GM19463 (cell line): Measurements from ENCODE around the gene KCNK10.

ENCODE experiments used
- ATAC-seq: cut with Tn5 transposase; IDR thresholded peaks from one replicate; pipeline ENCODE4 v1.9.1; 2021; ENCODE audit warnings: mild to moderate bottlenecking, moderate library complexity; ENCODE audit not compliant: unreplicated experiment

The KCNK10 gene, protein sequence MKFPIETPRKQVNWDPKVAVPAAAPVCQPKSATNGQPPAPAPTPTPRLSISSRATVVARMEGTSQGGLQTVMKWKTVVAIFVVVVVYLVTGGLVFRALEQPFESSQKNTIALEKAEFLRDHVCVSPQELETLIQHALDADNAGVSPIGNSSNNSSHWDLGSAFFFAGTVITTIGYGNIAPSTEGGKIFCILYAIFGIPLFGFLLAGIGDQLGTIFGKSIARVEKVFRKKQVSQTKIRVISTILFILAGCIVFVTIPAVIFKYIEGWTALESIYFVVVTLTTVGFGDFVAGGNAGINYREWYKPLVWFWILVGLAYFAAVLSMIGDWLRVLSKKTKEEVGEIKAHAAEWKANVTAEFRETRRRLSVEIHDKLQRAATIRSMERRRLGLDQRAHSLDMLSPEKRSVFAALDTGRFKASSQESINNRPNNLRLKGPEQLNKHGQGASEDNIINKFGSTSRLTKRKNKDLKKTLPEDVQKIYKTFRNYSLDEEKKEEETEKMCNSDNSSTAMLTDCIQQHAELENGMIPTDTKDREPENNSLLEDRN

DNA sequence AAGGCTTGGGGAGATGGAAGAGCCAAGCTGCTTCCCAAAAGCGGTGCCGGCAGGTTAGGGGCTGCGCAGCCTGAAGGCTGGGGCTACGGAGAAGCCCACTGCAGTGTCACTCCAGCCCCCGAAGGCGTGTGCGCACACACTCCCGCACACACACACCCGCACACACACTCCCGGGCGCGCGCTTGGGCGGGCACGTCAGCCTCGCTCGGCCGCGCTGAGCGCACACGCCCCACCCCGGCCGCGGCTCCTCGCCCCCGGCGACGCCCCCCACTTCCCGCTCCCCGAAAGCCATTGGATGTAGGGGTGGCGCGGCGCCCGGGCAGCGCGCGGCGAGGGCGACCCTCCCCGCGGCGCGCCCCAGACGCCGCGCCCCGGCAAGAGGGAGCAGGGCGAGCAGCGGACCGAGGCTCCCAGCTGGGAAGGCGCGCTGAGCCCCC is at the start of gene KCNK10:
KCNK10 (minus strand) TSS at position 184 of the 437 bp plus-strand sequence. CDS start 471 bp downstream, outside the sequence.
- ATAC-seq, result peak; percentile 24

DNA sequence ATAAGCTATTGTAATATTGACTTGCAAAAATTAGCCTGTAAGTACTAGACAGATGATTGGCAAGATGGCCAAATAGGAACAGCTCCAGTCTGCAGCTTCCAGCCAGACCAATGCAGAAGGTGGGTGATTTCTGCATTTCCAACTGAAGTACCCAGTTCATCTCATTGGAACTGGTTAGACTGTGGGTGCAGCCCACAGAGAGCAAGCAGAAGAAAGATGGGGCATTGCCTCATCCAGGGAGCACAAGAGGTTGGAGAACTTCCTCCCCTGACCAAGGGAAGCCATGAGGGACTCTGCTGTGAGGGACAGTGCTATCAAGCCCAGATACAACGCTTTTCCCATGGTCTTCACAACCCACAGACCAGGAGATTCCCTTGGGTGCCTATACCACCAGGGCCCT is 46.4 kb upstream of the KCNK10 start:
- no peak for ATAC-seq

DNA sequence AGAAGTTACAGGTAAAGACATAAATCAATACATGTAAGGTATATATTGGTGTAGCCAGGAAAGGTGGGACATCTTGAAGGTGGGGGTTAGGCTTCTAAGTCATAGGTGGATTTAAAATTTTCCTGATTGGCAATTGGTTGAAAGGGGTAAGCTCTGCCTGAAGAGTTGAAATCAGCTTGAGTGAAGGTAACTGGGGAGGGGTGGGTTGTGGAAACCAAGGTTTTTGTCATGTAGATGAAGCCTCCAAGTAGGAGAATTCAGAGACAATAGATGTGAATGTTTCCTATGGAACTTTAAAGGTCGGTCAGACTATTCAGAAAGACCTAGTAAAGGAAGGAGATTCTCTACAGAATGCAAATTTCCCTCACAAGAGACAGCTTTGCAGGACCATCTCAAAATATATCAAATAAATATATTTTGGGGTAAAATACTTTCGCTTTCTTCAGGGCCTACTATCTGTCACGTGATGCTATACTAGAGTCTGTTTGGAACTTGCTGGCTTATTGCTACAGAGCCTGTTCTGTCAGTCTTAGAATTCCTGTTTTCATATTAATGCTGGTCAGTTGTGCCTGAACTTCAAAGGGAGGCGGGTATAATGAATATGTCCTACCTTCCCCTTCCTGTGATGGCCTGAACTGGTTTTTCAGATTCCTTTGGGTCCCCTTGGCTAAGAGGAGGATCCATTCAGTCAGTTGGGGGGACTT is 41.8 kb upstream of the KCNK10 start:
- ATAC-seq, result no peak

DNA sequence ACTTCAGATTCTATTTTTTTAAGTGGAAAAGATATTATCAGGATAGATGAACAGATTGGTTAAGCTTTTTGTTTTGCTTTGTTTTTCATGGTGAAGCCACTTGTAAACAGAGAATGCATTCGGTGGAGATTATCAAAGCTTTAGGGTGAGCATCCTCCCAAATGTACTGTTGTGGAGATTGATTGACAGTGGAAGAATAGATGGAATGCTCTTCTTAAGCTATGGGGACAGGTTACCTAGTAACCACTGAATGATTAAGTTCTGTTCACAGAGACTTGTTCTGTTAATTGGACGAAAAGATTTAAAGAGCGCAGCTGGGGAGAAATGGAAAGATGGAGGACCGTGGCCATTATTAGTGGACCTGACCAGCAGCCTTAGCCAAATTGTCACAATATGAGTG is 40.6 kb upstream of the KCNK10 start:
- no peak for ATAC-seq

DNA sequence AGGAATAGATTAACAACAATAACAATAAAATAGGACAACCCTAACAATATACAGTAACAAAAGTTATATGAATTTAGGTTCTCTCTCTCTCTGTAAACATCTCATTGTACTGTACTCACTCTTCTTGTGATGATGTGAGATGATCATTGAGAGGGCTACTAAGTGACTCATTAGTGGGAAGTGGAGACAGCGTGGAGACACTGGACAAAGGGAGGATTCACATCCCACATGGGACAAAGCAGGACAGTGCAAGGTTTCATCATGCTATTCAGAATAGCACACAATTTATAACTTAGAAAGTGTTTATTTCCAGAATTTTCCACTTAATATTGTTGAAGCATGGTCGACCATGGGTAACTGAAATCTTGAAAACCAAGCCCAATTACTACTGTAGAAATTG is 36.4 kb upstream of the KCNK10 start:
- no peak for ATAC-seq

DNA sequence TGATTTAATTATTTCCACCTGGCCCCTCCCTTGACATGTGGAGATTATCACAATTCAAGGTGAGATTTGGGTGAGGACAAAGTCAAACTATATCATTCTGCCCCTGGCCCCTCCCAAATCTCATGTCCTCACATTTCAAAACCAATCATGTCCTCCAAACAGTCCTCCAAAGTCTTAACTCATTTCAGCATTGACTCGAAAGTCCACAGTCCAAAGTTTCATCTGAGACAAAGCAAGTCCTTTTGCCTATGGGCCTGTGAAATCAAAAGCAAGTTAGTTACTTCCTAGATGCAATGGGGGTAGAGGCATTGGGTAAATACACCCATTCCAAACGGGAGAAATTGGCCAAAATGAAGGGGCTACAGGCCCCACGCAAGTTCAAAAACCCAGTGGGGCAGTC is 31.3 kb upstream of the KCNK10 start:
- ATAC-seq, result no peak

DNA sequence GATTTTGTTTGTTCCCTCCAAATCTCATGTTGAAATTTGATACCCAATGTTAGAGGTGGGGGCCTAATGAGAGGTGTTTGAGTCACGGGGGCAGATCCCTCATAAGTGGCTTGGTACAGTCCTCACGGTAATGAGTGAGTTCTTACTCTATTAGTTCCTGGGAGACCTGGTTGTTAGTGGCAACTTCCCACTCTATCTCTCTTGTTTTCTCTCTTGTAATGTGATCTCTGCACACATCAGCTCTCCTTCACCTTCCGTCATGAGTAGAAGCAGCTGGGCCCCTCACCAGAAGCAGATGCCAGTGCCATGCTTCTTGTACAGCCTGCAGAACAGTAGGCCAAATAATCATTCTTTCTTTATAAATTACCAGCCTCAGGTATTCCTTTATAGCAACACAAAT is 29.6 kb upstream of the KCNK10 start:
- ATAC-seq, result no peak

DNA sequence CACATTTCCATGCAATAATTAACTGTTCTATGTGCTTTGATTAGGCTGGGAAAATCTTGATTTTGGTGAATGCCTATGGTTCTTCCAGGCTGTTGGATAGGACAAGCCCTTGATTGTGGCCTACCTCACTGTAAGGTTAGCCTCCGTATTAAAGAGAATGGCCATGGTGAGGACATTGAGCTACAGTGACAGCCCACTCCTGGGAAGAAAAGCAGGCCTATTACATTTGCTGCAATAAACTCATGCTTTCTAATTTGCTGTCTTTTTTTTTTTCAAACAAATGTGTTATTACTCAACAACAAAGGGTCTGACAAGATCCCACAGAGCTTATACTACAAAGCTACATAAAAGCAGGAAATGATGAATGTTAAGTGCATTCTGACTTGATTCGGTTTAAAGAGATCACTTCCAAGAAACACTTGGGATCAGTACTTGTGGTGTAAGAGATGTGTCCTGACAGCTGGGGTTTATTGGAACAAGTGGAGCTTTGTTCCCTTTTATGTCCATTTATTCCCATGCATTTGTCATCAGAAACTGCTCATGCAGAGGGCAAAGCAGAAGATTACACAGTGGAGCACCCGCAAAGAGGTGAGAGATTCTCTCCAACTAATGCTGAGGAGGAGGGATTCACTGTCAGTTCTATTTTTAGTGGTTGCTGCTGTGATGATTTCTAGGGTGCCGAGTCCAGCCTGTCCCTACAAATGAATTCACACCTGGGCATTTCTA is 29.1 kb upstream of the KCNK10 start:
- no peak for ATAC-seq

DNA sequence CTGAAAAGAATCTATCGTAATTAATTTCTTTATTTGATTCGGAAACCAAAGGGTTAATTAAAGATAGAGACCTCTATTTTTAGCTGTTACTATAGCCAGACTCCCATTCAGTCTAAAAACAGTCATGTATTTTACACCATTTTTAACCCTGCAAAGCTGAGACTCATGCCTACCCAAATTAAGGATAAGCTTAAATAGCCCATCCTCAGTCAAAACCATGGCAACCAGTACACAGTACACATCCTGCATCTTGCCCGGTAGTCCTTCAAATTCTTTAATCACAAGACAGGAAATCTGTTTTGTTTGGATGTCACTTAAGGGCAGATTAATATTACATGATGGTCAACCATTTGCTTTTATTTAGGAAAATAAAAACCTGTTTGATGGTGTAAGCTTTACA is 25.5 kb upstream of the KCNK10 start:
- ATAC-seq, result no peak

DNA sequence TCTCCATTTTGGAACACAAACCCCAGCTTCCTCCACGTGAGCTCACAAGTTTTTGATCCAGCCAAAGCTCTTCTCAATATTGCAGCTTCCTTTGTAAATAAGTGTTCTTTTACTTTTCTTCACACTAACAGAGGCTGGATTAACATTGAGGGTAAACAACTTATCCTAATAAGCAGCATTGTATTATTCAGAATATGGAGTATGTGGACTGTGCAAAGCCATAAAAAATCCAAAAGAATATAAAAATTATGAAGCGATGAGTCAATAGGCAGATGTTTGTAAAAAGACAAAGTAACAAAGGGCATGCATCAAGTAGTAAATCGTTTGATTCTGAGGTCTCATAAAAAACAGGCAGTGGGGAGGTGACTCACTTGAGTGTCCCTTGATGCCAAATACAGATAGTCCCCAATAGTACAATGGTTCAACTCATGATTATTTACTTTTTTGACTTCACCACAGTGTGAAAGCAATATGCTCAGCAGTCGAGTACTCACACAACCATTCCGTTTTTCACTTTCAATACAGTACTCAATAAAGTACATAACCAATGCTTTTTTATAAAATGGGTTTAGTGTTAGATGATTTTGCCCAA is 23.1 kb upstream of the KCNK10 start:
- no peak for ATAC-seq

DNA sequence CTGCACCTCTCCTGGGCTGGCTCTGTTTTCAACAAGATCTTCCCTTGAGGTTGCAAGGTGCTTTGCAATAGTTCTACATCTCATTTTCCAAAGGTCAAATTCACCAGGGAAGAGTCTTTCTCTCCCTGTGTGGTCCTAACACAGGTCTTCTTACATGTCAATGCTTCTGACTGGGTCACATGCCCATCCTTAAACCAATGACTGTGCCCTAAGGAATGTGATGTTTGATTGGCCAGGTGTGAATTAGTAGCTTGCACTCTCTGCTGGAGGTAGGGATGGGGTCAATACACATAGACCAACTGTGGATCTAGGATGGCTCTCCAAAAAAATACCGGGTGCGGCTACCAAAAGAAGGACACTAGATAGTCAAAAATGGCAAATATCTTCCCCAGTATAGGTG is 19.9 kb upstream of the KCNK10 start:
- no peak for ATAC-seq

DNA sequence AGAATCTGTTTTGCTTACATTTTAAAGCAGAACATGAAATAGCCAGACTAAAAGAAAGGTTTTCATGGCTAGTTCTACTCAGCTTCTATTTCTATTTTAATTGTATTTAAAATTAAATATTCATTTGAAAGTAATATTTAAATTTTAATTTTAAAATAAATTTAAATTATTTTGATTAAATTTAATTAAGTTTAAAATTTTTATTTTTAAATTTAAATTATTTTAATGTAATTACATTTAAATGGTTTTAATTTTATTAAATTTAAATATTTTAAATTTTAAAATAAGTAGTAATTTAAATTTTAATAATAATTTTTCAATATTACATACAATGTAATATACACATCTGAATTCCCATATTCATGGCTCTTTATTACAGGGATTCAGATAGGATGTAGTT is 17.3 kb upstream of the KCNK10 start:
- no peak for ATAC-seq

DNA sequence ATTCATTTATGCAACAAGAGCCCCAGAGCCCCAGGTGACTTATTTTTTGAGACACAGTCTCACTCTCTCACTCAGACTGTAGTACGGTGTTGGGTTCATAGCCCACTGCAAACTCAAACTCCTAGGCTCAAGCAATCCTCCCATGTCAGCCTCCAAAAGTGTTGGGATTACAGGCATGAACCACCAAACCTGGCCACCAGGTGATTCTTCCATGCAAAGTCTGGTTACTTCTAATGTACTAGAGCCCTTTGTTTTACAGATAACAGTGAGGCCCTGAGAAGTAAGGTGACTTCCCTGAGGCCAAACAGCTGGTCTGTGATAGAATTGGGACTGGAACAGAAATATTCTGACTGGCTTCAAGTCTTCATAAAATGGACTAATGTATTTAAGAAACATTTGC is 10.0 kb upstream of the KCNK10 start:
- ATAC-seq, result no peak

DNA sequence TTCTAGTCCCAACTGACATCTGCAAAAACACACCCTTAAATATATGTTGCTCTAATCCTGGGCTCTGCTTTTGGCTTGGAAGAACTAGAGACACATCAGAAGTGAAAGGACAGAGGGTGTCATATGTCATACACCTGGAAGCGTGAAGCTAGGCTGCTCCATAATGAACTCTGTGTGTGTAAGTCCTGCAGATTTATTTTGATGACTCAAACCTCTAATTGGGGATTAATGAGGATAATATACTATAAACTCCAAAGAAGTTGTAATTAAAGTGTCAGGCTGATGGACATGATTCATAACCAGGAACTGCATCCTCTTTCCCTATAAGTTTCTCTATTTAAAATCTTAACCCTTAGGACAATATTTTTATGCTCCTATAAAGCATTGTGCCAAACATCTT is 4.4 kb upstream of the KCNK10 start:
- ATAC-seq, result no peak

DNA sequence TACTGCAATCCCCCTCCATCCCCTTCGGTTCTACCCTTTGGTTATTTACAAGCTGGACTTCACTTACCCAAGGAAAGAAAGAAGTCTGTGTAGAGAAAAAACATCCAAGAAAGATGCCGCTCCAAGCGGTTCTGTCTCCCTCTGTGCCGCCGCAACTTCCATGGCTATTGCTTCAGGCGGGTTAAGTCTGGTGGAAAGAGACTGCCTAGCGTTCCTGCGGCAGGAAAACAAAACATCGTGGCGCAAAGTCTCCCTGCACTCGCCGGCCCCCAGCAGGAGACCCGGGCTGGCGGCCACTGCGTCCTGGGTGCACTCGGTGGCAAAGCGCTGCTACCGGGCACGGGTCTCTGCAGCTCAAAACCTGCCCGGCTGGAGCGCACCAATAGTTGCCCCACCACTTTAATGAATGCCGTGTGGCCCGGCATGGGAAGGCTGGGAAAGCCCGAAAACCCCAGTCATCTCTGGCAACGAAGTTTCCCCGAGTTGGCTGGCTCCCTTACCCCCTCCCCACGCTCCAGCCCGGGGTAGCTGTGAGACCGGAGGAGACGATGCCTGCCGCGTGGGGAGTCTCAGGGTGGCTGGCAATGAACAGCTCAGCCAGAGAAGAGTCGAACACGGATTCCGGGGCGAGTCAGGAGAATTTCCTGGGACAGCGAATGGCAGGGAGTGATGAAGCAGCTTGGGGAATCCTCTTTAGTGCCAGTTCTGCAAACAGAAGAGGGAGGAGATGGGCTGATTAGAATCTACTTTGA is 3.5 kb upstream of the KCNK10 start:
- no peak for ATAC-seq

DNA sequence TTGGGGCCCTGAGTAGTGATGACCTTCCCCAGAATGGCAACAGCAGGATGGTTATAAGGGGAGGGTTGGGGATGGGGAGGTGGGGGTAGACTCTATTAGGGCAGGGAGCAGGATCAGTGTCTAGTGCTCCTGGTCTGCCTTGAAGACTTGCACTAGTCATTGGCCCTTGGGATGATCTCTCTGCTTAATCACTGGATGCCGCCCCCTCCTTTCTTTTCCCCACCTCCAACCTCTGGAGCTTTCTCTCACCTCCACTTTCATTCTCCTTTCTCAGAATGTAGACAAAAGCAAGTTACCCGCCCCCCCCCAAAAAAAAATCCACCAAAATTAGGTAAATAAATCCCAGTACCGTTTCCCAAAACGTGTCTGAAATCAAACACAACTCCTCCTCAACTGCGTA is 2.8 kb upstream of the KCNK10 start:
- ATAC-seq, result no peak

DNA sequence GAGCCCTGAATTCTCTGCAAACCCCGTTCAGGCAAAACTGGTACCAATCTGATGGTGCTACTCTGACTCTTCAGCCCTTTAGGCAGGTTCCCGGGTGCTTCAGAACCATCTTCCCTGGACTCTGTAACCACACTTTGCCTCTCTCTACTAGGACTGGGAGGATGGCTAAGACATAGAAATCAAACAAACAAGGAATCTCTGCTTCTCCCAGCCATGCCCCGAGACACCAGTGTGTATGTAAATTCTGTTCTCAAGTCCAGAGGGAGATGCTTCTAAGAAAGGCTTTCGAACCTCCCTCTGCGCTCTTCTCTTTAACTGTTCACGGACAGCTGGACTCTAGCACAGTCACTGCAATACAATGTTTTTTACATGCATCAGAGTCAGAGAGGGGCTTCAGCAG is 1.9 kb upstream of the KCNK10 start:
- ATAC-seq, result no peak

DNA sequence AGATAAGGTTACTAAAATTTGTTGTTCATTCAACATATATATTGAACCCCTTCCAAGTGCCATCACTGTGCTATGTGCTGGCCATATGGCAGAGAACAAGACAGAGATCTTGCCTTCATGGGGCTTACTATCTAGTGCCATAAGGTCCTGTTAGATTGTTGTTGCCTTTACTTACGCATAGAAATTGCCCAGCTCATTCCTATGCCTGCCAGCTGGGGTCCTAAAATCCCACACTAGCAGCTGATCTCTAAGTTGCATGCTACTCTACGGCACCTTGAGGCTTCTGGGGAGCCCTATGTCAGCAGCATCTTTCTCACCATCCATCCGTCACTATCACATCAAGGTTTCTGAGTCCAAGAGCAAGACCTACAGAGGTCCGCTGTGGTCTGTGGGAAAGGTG is 1.4 kb upstream of the KCNK10 start:
- no peak for ATAC-seq

DNA sequence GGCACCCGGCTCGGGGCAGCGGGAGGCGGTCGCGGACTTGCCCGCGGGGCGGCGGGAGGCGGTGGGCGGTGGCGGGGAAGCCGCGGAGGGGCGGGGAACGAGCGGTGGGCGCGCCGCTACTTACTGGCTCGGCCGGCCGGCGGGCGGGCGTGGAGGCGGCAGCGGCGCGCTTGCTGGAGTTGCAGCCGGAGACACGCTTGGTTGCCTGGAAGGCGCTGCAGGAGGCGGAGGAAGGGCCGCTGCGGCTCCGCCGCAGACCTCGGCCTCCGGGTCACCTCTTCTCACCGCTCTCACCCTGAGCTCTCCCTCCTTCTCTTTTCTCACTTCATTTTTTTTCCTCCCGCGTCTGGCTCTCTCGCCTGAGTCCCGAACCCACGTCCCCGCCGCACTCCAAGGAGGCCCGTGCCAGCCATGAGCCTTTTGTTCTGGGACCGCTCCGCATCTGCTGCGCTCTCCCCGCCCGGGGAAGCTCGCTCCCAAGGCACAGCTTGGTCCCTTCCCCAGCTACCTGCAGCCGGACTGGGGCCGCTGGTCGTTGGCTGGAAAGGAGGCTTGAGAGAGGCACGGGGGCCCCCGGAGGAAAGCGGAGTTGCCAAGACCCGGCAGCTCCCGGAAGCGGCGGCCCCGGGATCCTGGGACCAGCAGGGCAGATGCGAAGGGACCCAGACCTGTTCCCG is 592 bp upstream of the KCNK10 start:
- peak; percentile 93 for ATAC-seq
